ENCODE results near the gene ZNF491.
"Not testable (repeated sequence)": the region's sequence is repeated elsewhere in the genome, so short reads cannot be mapped to it uniquely, and the experiment has no call there.

The ZNF491 gene

GRCh38 chr19:11807099-11807380 is 8.7 kb downstream of the ZNF491 start:
- no peak for DNase-seq

DNA sequence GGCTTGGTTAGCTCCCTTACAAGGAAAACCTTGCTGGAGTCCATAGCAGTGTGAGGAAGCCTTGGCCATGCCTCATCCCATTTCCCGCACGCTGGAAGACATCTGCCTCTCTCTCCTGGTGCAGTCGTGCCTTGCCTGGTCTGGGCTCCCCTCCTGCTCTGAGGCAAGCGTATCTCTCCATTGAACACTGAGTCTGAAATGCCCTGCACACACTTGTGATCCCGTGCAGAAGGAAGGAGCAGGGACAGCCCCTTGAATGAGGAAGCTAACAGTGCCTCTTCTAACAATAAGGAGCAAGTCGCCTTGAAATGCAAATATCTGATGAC is 15.3 kb downstream of the ZNF491 start:
- DNase-seq, result no peak

- DNase-seq, result peak; percentile 41
These were observed 15.8 kb downstream of the ZNF491 start, which contains the start of gene ZNF440 for GRCh38 chr19:11814029-11814699. Gene ZNF440 (plus strand): TSS chr19:11814273. CDS start chr19:11814448, 175 bp downstream.

GRCh38 chr19:11814700-11815035 is 16.3 kb downstream of the ZNF491 start:
- DNase-seq, result no peak

DNA sequence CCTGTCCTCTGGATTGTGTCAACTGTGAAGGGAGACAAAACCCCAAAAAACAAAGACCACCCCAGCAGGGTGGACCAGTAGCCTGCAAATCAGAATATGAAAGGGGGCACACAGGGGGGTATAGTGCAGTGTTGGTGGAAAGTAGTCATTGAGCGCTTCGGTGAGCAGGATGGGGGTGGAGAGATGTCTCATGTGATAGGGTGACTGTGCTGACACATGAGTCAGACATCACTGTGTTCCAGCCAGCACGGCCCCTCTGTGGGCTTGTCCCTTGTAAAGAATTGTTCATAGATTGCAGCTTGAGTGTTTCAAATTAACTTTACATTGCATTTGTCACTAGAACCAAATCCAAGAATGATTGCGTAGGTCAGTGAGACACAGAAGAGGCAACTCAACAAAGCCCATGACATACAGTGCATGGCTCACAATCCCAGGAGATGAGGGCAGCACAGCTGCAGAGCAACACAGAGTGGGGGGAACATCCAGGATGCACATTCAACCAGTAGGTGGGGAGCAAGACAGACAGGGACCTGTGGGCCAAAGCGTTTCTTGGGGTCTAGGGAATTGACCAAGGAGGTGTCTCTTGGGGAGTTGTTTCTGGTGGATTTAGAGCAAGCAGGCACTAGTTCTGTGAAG is 23.3 kb downstream of the ZNF491 start:
- DNase-seq, result no peak

- DNase-seq, result not testable (repeated sequence)
These were observed 30.9 kb downstream of the ZNF491 start for GRCh38 chr19:11828957-11829876.

- DNase-seq, result no peak
These were observed 34.1 kb downstream of the ZNF491 start for GRCh38 chr19:11832253-11832912.

- no peak for DNase-seq
These were observed 35.2 kb downstream of the ZNF491 start for GRCh38 chr19:11833541-11833940.

- DNase-seq, result not testable (repeated sequence)
These were observed 37.3 kb downstream of the ZNF491 start for GRCh38 chr19:11835626-11836066.

GRCh38 chr19:11843722-11844121 is 45.4 kb downstream of the ZNF491 start:
- DNase-seq, result no peak

DNA sequence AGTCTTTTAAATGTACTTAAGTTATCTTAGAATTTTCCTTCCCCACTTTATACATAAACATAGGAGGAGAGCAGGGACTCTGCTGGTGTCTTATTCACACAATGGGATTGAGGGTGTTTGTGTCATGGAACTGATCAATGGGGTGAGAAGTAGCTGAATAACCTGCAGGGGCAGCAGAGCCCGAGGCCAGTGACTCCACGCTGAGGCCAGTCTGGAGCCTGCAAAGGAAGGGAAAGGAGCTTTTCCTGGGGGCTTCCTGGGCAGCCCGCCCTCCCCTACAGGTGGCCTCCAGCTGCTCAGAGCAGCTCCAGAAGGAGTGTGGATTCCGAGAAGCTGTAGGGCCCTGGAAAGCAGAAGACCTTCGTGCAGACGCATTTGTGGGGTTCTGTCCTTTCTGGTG is 49.3 kb downstream of the ZNF491 start:
- not testable (repeated sequence) for DNase-seq

- no peak for DNase-seq
These were observed 49.9 kb downstream of the ZNF491 start for GRCh38 chr19:11848200-11848593.

DNA sequence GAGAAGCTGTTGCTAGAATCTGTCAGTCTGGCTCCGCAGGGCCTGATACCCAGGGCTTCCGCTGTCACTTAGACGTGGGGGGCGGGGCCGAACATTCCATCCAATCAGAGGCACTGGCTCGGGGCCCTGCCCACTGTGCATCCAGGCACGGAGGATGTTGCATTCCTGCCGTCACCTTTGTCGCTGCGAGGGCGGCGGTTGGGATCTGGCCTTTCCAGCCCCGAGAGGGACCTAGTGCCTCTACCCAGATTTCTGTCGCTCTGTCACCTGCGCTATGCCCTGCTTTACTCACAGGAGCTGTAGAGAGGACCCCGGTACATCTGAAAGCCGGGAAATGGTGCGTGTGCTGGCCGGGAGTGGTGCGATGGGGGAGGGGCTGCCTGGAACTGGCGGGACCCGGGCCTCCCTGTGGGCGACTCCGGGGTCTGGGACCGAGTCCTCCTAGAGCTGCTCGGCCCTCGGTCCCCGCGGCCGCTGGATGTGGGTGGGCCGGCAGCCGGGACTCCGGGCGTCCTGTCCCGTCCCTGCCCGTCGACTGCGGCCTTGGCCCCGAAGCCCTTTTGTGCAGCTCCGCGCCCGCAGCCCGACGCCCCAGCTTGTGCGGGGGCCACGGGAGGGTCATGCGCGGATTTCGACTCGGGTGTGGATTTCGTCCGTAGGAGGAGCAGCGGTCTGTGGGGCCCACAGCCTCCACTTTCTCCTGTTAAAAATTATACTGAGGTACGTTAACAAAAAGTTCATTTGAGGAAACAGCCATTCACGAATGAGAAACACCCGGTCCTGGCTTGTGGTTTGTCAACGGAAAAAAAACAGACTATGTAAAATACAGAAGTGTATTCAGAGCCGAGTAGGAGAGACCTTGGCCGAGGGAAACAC is 50.5 kb downstream of the ZNF491 start, which contains the start of gene ZNF439:
Gene ZNF439 (plus strand): TSS at position 133 of the 876 bp plus-strand sequence. CDS start 142 bp downstream, at position 275.
- peak; percentile 14 for DNase-seq

DNA sequence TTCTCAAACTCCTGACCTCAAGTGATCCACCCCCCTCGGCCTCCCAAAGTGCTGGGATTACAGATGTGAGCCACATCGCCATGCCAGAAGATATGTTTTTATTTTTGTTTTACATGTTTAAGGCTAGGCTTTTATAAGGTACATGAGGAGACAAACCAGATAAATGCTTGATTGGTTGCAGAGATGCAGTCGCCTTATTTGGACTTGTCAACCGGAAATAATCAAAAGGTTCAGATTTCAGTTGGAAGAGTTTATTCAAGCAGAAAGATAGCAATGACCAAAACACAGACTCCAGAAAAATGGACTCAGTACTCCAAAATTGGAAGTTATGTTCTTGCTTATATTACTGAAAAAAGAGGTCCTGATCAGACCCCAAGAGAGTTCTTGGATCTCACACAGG is 52.0 kb downstream of the ZNF491 start:
- DNase-seq, result not testable (repeated sequence)

DNA sequence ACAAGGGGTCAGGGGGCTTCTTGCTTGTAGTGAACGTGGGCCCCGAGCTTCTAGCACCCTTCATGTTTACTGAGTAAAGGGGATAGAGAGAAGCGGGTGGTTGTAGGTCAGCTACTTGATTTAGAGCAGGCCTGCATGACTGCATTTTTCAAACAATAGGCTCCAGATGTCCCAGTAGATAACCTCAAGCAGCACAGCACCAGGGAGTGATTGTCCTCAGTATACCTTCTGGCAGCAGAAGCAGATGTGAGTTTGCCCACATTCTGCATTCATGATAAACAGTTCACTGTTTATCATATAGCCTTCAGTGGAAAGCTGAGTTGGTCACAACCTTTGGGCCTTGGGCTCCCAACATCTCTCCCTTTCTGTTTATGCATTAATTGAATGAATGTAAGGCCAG is 55.0 kb downstream of the ZNF491 start:
- DNase-seq, result no peak

DNA sequence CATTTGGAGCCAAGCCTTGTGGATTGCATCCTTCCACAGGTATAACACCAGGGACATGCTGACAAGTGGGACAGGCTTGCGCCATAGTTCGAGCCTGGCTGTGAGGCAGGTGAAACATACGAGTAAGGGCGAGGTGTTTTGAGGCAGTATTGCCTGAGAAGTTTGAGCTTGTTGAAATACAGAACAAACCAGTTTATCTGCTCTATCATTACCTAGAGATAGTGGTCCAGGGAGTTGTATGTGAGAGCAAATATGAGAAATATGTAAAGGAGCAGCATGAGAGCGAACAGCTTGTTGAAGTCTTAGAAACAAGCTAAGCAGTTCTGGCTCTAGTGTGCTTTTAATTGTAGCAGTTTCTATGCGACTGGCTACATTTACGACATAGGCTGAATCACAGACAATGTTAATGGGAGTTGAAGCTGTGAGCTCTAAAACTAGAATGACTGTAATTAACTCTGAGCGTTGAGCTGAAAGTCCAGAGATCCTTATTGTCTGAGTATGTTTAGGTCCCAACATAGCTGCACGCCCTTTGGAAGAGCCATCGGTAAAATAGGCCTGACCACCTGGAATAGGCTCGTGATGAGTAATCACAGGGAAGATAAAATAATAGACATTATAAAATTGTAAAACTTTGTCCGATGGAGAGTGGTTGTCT is 58.4 kb downstream of the ZNF491 start:
- DNase-seq, result no peak

Data from NCI-H187 treated with DMSO at 0.1 percent for 48 hours (cell line).